Measurements from ENCODE around the gene MAPK10. TPM values are rescaled to one million over a fixed set of nuclear protein-coding genes. Genes with fewer than 3 reads are reported as not detected.

The MAPK10 gene
- polyA plus RNA-seq, 1 donor (not counting 4 experiments of a cell fraction or from before 2014, with no cell fraction given), result 8.2 TPM

- Histone ChIP-seq H3K27ac (ENCODE audit: control insufficient read depth, insufficient read depth, low read length) (no peak overlapping the region), H2AFZ (ENCODE audit: control insufficient read depth, low read length) (no peak overlapping the region), H4K20me1 (ENCODE audit: control insufficient read depth, extremely low read depth, insufficient read depth, low read length) (no peaks in the 10 kb centered on the region), H3K9me3 (ENCODE audit: control insufficient read depth, low read depth, low read length) (no peaks in the 10 kb centered on the region), H3K79me2 (ENCODE audit: control insufficient read depth, insufficient read depth, low read length) (no peaks in the 10 kb centered on the region), H3K4me3 (ENCODE audit: control insufficient read depth in 2 of 3, extremely low read depth in 1 of 3, insufficient read depth in 2 of 3, low read depth in 1 of 3, low read length in 3 of 3) (no peak overlapping the region), H3K4me2 (ENCODE audit: control insufficient read depth, extremely low read depth, insufficient read depth, low read depth, low read length) (no peak overlapping the region), H3K36me3 (ENCODE audit: control insufficient read depth in 2 of 2, extremely low read depth in 1 of 2, insufficient read depth in 2 of 2, low read length in 2 of 2) (no peaks in the 10 kb centered on the region), H3K9me1 (ENCODE audit: control insufficient read depth, extremely low read depth, insufficient read depth, low read length) (no peaks in the 10 kb centered on the region), H3K27me3 (ENCODE audit: control insufficient read depth, extremely low read depth, insufficient read depth, low read length) (no peaks in the 10 kb centered on the region), H3K9ac (ENCODE audit: control insufficient read depth, extremely low read depth, insufficient read depth, low read length) (no peak overlapping the region), H3K4me1 (ENCODE audit: control insufficient read depth, extremely low read depth, insufficient read depth, low read length) (no peaks in the 10 kb centered on the region)
- dilution Hi-C loops (cut with MboI; ENCODE audit: extremely low pct_ligation_motif_present, low sequenced_read_pairs), result no loop called here
- FAIRE-seq (no peak), DNase-seq (ENCODE audit: low read depth, low spot score) (no peak)
- no peak for TF ChIP-seq EZH2 (IDR thresholded peaks at IDR 0.05; ENCODE audit: low read length)
- TF ChIP-seq, protein P1, sequence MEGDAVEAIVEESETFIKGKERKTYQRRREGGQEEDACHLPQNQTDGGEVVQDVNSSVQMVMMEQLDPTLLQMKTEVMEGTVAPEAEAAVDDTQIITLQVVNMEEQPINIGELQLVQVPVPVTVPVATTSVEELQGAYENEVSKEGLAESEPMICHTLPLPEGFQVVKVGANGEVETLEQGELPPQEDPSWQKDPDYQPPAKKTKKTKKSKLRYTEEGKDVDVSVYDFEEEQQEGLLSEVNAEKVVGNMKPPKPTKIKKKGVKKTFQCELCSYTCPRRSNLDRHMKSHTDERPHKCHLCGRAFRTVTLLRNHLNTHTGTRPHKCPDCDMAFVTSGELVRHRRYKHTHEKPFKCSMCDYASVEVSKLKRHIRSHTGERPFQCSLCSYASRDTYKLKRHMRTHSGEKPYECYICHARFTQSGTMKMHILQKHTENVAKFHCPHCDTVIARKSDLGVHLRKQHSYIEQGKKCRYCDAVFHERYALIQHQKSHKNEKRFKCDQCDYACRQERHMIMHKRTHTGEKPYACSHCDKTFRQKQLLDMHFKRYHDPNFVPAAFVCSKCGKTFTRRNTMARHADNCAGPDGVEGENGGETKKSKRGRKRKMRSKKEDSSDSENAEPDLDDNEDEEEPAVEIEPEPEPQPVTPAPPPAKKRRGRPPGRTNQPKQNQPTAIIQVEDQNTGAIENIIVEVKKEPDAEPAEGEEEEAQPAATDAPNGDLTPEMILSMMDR (optimal IDR thresholded peaks at IDR 0.05 in 1 of 3, IDR thresholded peaks at IDR 0.05 in 1 of 3, conservative IDR thresholded peaks at IDR 0.05 in 1 of 3; ENCODE audit: extremely low read depth in 1 of 3, insufficient read depth in 2 of 3, low read length in 3 of 3), result no peak
Measured at GRCh38 chr4:86122404-86122803, 237.4 kb downstream of the MAPK10 start.

GRCh38 chr4:86118711-86119110, 241.1 kb downstream of the MAPK10 start:
- Histone ChIP-seq H3K4me3 (ENCODE audit: control insufficient read depth in 2 of 3, extremely low read depth in 1 of 3, insufficient read depth in 2 of 3, low read depth in 1 of 3, low read length in 3 of 3) (no peak overlapping the region), H2AFZ (ENCODE audit: control insufficient read depth, low read length) (no peak overlapping the region), H3K9me3 (ENCODE audit: control insufficient read depth, low read depth, low read length) (no peaks in the 10 kb centered on the region), H4K20me1 (ENCODE audit: control insufficient read depth, extremely low read depth, insufficient read depth, low read length) (no peaks in the 10 kb centered on the region), H3K4me1 (ENCODE audit: control insufficient read depth, extremely low read depth, insufficient read depth, low read length) (no peaks in the 10 kb centered on the region), H3K27me3 (ENCODE audit: control insufficient read depth, extremely low read depth, insufficient read depth, low read length) (no peaks in the 10 kb centered on the region), H3K79me2 (ENCODE audit: control insufficient read depth, insufficient read depth, low read length) (no peaks in the 10 kb centered on the region), H3K27ac (ENCODE audit: control insufficient read depth, insufficient read depth, low read length) (no peak overlapping the region), H3K9me1 (ENCODE audit: control insufficient read depth, extremely low read depth, insufficient read depth, low read length) (no peaks in the 10 kb centered on the region), H3K9ac (ENCODE audit: control insufficient read depth, extremely low read depth, insufficient read depth, low read length) (no peak overlapping the region), H3K4me2 (ENCODE audit: control insufficient read depth, extremely low read depth, insufficient read depth, low read depth, low read length) (no peak overlapping the region), H3K36me3 (ENCODE audit: control insufficient read depth in 2 of 2, extremely low read depth in 1 of 2, insufficient read depth in 2 of 2, low read length in 2 of 2) (no peaks in the 10 kb centered on the region)
- TF ChIP-seq EZH2 (IDR thresholded peaks at IDR 0.05; ENCODE audit: low read length), result no peak
- TF ChIP-seq, protein P1 (optimal IDR thresholded peaks at IDR 0.05 in 1 of 3, IDR thresholded peaks at IDR 0.05 in 1 of 3, conservative IDR thresholded peaks at IDR 0.05 in 1 of 3; ENCODE audit: extremely low read depth in 1 of 3, insufficient read depth in 2 of 3, low read length in 3 of 3), result no peak
- dilution Hi-C loops (cut with MboI; ENCODE audit: extremely low pct_ligation_motif_present, low sequenced_read_pairs), result no loop called here
- no peak for DNase-seq (ENCODE audit: low read depth, low spot score)
- FAIRE-seq, result no peak

Measured in keratinocyte (primary cell).